ENCODE measurements around the gene C11orf16. TPM values are rescaled to one million over a fixed set of nuclear protein-coding genes. Genes with fewer than 3 reads are reported as not detected.

The C11orf16 gene
- total and polyA plus RNA-seq, 12 donors = 0.07 TPM; not detected in 11

- DNase-seq = peak; percentile 82 to 92 (median 87)
- Histone ChIP-seq H3K36me3 (replicated peaks in 1 of 2) (no peaks in the 10 kb centered on the region), H3K9me3 (replicated peaks in 1 of 3) (no peaks in the 10 kb centered on the region), H3K27me3 (no peaks in the 10 kb centered on the region), H3K27ac (peak overlapping the region; percentile 79 to 99 (median 95)), H3K4me1 (replicated peaks in 1 of 2) (peaks cover 27 to 42% of the 10 kb centered on the region in 2 donors), H3K4me3 (peak overlapping the region; percentile 26 to 89 (median 70))
- WGBS, 4 donors = 2 to 5% (median 3%) methylated on average over 10 to 39 of the region's 39 CpGs
- TF ChIP-seq POLR2A (IDR thresholded peaks at IDR 0.05) = no peak
- TF ChIP-seq CTCF (IDR thresholded peaks at IDR 0.05) = no peak
- intact Hi-C loops (cut with DNase I) = loop anchor here in 1 of 2 donors (5.0 kb wide), 1 partner anchor 276 kb away; no protein-coding TSS in a partner anchor
Measured at GRCh38 chr11:8963569-8964323, 31.0 kb upstream of the C11orf16 start.

- H3K4me1 ChIP-seq (replicated peaks in 1 of 2) = peaks cover 27 to 42% of the 10 kb centered on the region in 2 donors
- TF ChIP-seq POLR2A (IDR thresholded peaks at IDR 0.05) (no peak), CTCF (IDR thresholded peaks at IDR 0.05) (no peak)
- peak overlapping the region in 1 of 4 donors; percentile 75 for H3K4me3 ChIP-seq
- WGBS, 4 donors = 22 to 26% (median 24%) methylated on average over 2 of the region's 2 CpGs
- no peaks in the 10 kb centered on the region for H3K9me3 ChIP-seq (replicated peaks in 1 of 3)
- no peaks in the 10 kb centered on the region for H3K36me3 ChIP-seq (replicated peaks in 1 of 2)
- no peaks in the 10 kb centered on the region for H3K27me3 ChIP-seq
- H3K27ac ChIP-seq = peak overlapping the region in 3 of 5 donors; percentile 12 to 95 (median 33)
- intact Hi-C loops (cut with DNase I) = loop anchor here in 1 of 2 donors (5.0 kb wide), 1 partner anchor 276 kb away; no protein-coding TSS in a partner anchor
- DNase-seq = no peak
Measured at GRCh38 chr11:8962841-8963240, 30.1 kb upstream of the C11orf16 start.

GRCh38 chr11:8961401-8961800 lies 28.7 kb upstream of the C11orf16 start:
- no peaks in the 10 kb centered on the region for H3K36me3 ChIP-seq (replicated peaks in 1 of 2)
- no peak for DNase-seq
- no peak overlapping the region for H3K4me3 ChIP-seq
- WGBS, 4 donors = 45 to 63% (median 52%) methylated on average over 2 of the region's 2 CpGs
- H3K4me1 ChIP-seq (replicated peaks in 1 of 2) = peaks cover 27 to 46% of the 10 kb centered on the region in 2 donors
- no peak overlapping the region for H3K27ac ChIP-seq
- H3K9me3 ChIP-seq (replicated peaks in 1 of 3) = no peaks in the 10 kb centered on the region
- no peaks in the 10 kb centered on the region for H3K27me3 ChIP-seq
- intact Hi-C loops (cut with DNase I) = loop anchor here in 1 of 2 donors (5.0 kb wide), 1 partner anchor 274 kb away; no protein-coding TSS in a partner anchor
- TF ChIP-seq CTCF (IDR thresholded peaks at IDR 0.05) (no peak), POLR2A (IDR thresholded peaks at IDR 0.05) (no peak)

GRCh38 chr11:8959546-8960166 lies 26.9 kb upstream of the C11orf16 start:
- Histone ChIP-seq H3K4me3 (no peak overlapping the region), H3K27ac (peak overlapping the region; percentile 16 to 72 (median 45)), H3K4me1 (replicated peaks in 1 of 2) (peaks cover 19 to 37% of the 10 kb centered on the region in 2 donors), H3K36me3 (replicated peaks in 1 of 2) (peaks cover 0 to 14% of the 10 kb centered on the region in 2 donors), H3K9me3 (replicated peaks in 1 of 3) (no peaks in the 10 kb centered on the region), H3K27me3 (no peaks in the 10 kb centered on the region)
- 6 to 36% (median 20%) methylated on average over 2 of the region's 2 CpGs for WGBS, 4 donors
- peak in 4 of 7 donors; percentile 25 to 49 (median 29) for DNase-seq
- intact Hi-C loops (cut with DNase I) = loop anchor here in 1 of 2 donors (5.0 kb wide), 2 partner anchors 42 to 272 kb away; no protein-coding TSS in a partner anchor
- TF ChIP-seq CTCF (IDR thresholded peaks at IDR 0.05) (peak in 5 of 6 experiments; percentile 14 to 58 (median 55)), POLR2A (IDR thresholded peaks at IDR 0.05) (no peak)
